Fibroblast of mammary gland (primary cell): ENCODE measurements around the gene ATP6V0C.

Experiments
- DNase-seq: peaks from one replicate; pipeline ENCODE4 v3.0.0-alpha.2; 2010; ENCODE audit warnings: low read depth
- H3K4me3 ChIP-seq: 2 replicates; pipeline ENCODE4 v1.5.1; 2011; ENCODE audit warnings: low read depth, mild to moderate bottlenecking, low read length, moderate library complexity; ENCODE audit not compliant: control insufficient read depth
- CTCF ChIP-seq: conservative IDR thresholded peaks from 2 replicates; pipeline ENCODE4 v1.5.1; 2011; ENCODE audit warnings: low read depth, low read length, inconsistent platforms; ENCODE audit not compliant: control insufficient read depth, insufficient read depth

Gene ATP6V0C

GRCh38 chr16:2468725-2469398, 44.9 kb upstream of the ATP6V0C start:
- DNase-seq, result no peak
- no peak for TF ChIP-seq CTCF
- H3K4me3 ChIP-seq, result no peak overlapping the region

- DNase-seq, result no peak
- no peak for TF ChIP-seq CTCF
- H3K4me3 ChIP-seq, result no peak overlapping the region
These were observed 44.1 kb upstream of the ATP6V0C start for GRCh38 chr16:2469399-2470233.

GRCh38 chr16:2470234-2470601, 43.5 kb upstream of the ATP6V0C start:
- H3K4me3 ChIP-seq, result no peak overlapping the region
- no peak for TF ChIP-seq CTCF

GRCh38 chr16:2470603-2471015, 43.1 kb upstream of the ATP6V0C start:
- no peak for TF ChIP-seq CTCF
- H3K4me3 ChIP-seq, result no peak overlapping the region
- no peak for DNase-seq

More at GRCh38 chr16:2470234-2470601, 43.5 kb upstream of the ATP6V0C start:
- DNase-seq, result no peak

GRCh38 chr16:2471016-2471652, 42.6 kb upstream of the ATP6V0C start, which contains the start of gene NTN3:
NTN3 (plus strand) TSS chr16:2471297; CDS start chr16:2471702, 405 bp downstream.
- H3K4me3 ChIP-seq, result no peak within 1 kb of the TSS
- no peak for TF ChIP-seq CTCF
- DNase-seq, result no peak

- H3K4me3 ChIP-seq, result no peak overlapping the region
- DNase-seq, result no peak
- no peak for TF ChIP-seq CTCF
These were observed 41.9 kb upstream of the ATP6V0C start for GRCh38 chr16:2471653-2472487.
